Loucy (cell line): ENCODE measurements around the gene NECTIN1.

Source experiments
- EZH2phosphoT487 ChIP-seq: fragments of 200-600 bp; IDR thresholded peaks from 2 replicates; pipeline ENCODE4 v1.6.1; 2018; ENCODE audit warnings: antibody characterized with exemption, mild to moderate bottlenecking, moderate library complexity, borderline replicate concordance
- TF ChIP-seq, protein P1 (sequence below): fragments of 200-600 bp; sonication (generic); conservative IDR thresholded peaks from 2 replicates; pipeline ENCODE4 v1.5.1; 2014; ENCODE audit warnings: mild to moderate bottlenecking, antibody characterized with exemption, low read length

DNA sequence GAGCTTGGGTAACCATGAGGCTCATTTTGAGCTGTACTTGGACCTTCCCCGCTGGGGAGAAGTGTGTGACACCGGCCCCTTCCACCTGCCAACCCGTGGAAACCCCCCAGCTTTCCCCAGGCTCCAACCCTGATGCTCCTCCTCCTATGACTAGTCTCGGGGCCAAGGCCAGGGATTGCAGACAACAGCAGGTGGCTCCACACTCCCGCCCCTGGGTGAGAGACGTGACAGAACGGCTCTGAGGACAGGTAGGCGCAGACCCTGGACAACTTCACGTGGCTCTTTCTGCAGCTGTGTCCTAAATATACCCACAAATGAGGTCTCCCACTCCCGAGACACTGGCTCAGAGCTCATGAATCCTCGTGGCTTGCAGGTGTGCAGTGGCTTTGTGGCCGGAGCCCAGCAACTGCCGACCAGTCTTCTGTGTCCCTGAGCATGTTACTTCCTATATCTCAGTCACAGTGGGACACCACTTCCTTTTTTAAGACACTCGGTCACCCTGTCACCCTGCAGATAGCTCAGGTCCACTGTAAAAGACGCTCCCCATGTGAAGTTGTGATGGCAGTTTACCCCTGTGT, 55.2 kb downstream of the NECTIN1 start:
- TF ChIP-seq, protein P1, sequence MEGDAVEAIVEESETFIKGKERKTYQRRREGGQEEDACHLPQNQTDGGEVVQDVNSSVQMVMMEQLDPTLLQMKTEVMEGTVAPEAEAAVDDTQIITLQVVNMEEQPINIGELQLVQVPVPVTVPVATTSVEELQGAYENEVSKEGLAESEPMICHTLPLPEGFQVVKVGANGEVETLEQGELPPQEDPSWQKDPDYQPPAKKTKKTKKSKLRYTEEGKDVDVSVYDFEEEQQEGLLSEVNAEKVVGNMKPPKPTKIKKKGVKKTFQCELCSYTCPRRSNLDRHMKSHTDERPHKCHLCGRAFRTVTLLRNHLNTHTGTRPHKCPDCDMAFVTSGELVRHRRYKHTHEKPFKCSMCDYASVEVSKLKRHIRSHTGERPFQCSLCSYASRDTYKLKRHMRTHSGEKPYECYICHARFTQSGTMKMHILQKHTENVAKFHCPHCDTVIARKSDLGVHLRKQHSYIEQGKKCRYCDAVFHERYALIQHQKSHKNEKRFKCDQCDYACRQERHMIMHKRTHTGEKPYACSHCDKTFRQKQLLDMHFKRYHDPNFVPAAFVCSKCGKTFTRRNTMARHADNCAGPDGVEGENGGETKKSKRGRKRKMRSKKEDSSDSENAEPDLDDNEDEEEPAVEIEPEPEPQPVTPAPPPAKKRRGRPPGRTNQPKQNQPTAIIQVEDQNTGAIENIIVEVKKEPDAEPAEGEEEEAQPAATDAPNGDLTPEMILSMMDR = peak; percentile 29
- no peak for TF ChIP-seq EZH2phosphoT487
